ENCODE results near the gene GLI3.

DNA sequence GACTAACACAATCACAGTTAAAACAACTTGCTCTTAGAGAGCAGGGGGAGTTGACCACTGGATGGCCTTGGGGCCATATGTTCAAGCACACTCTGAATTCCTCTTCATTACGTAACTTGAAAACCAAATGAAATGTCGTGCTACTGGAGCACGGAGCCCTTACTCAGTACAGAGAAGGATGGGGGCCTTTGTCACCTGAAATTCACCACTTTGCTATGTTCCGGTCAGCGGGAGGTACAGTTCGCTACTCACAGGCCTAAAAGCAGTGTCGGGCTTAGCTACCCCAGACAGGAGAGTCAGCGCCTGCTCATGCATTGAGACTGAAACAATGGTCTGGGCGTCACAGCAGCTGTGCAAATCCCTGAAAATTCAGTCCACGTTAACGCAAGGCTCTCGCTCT lies 39.6 kb downstream of the GLI3 start:
- TF ChIP-seq POLR2AphosphoS5 (IDR thresholded peaks at IDR 0.05; ENCODE audit: low read depth, low read length) (no peak), POLR2A (IDR thresholded peaks at IDR 0.05; ENCODE audit: low read depth, low read length) (no peak)

Measured in GM12892 (cell line).